ENCODE measurements around the gene NAXE.

- TF ChIP-seq, protein P1, sequence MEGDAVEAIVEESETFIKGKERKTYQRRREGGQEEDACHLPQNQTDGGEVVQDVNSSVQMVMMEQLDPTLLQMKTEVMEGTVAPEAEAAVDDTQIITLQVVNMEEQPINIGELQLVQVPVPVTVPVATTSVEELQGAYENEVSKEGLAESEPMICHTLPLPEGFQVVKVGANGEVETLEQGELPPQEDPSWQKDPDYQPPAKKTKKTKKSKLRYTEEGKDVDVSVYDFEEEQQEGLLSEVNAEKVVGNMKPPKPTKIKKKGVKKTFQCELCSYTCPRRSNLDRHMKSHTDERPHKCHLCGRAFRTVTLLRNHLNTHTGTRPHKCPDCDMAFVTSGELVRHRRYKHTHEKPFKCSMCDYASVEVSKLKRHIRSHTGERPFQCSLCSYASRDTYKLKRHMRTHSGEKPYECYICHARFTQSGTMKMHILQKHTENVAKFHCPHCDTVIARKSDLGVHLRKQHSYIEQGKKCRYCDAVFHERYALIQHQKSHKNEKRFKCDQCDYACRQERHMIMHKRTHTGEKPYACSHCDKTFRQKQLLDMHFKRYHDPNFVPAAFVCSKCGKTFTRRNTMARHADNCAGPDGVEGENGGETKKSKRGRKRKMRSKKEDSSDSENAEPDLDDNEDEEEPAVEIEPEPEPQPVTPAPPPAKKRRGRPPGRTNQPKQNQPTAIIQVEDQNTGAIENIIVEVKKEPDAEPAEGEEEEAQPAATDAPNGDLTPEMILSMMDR (IDR thresholded peaks at IDR 0.05; ENCODE audit: low read depth, low read length, poor library complexity, severe bottlenecking), result peak; percentile 92
- TF ChIP-seq EZH2phosphoT487 (IDR thresholded peaks at IDR 0.05; ENCODE audit: borderline replicate concordance, low read length), result no peak
Measured at GRCh38 chr1:156584813-156585212, 6.8 kb upstream of the NAXE start.

All from DOHH2 (cell line).